Mucosa of rectum (tissue), 2 donors: ENCODE measurements around the gene VPS72.

Experiments
- H3K27ac ChIP-seq, 2 donors: one replicate each; pipeline ENCODE4 v1.7.0; 2013; ENCODE audit warnings: inconsistent platforms in 2 of 2, low read depth in 2 of 2, low read length in 2 of 2
- H3K27me3 ChIP-seq, 2 donors: one replicate each; pipeline ENCODE4 v1.7.0; 2013; ENCODE audit warnings: low read length in 2 of 2; ENCODE audit not compliant: control insufficient read depth in 2 of 2, insufficient read depth in 2 of 2
- H3K36me3 ChIP-seq, 2 donors: one replicate each; pipeline ENCODE4 v1.7.0; 2013; ENCODE audit warnings: low read length in 2 of 2; ENCODE audit not compliant: control insufficient read depth in 2 of 2, insufficient read depth in 2 of 2
- H3K4me1 ChIP-seq, 2 donors: one replicate each; pipeline ENCODE4 v1.7.0; 2013; ENCODE audit warnings: low read length in 2 of 2, mild to moderate bottlenecking in 1 of 2; ENCODE audit not compliant: control insufficient read depth in 2 of 2, insufficient read depth in 2 of 2
- H3K4me3 ChIP-seq, 2 donors: one replicate each; pipeline ENCODE4 v1.7.0; 2013; ENCODE audit warnings: low read length in 2 of 2
- H3K9ac ChIP-seq, 2 donors: one replicate each; pipeline ENCODE4 v1.7.0; 2013; ENCODE audit warnings: low read length in 2 of 2, low read depth in 1 of 2, mild to moderate bottlenecking in 1 of 2
- H3K9me3 ChIP-seq, 2 donors: one replicate each; pipeline ENCODE4 v1.7.0; 2013; ENCODE audit warnings: low read length in 2 of 2; ENCODE audit not compliant: control insufficient read depth in 2 of 2
- donor health status: healthy.
- donor health status: Normal muscosa, but diverticular disease.

Gene VPS72

GRCh38 chr1:151146072-151146411 lies 44.0 kb downstream of the VPS72 start:
- H3K4me3 ChIP-seq = peak overlapping the region; percentile 75 to 85
- H3K9me3 ChIP-seq = no peaks in the 10 kb centered on the region
- peaks cover 0 to 3% of the 10 kb centered on the region in 2 donors for H3K27me3 ChIP-seq
- peak overlapping the region; percentile 24 to 61 for H3K9ac ChIP-seq
- H3K4me1 ChIP-seq = peaks cover 10 to 12% of the 10 kb centered on the region in 2 donors
- H3K36me3 ChIP-seq = no peaks in the 10 kb centered on the region
- peak overlapping the region in 1 of 2 donors; percentile 38 for H3K27ac ChIP-seq

- Histone ChIP-seq H3K27ac (no peak overlapping the region), H3K4me1 (peaks cover 10 to 12% of the 10 kb centered on the region in 2 donors), H3K27me3 (peaks cover 0 to 3% of the 10 kb centered on the region in 2 donors), H3K36me3 (no peaks in the 10 kb centered on the region), H3K9ac (peak overlapping the region; percentile 24 to 61), H3K9me3 (no peaks in the 10 kb centered on the region), H3K4me3 (peak overlapping the region; percentile 75 to 85)
Observed at GRCh38 chr1:151145304-151146071, 44.5 kb downstream of the VPS72 start.

DNA sequence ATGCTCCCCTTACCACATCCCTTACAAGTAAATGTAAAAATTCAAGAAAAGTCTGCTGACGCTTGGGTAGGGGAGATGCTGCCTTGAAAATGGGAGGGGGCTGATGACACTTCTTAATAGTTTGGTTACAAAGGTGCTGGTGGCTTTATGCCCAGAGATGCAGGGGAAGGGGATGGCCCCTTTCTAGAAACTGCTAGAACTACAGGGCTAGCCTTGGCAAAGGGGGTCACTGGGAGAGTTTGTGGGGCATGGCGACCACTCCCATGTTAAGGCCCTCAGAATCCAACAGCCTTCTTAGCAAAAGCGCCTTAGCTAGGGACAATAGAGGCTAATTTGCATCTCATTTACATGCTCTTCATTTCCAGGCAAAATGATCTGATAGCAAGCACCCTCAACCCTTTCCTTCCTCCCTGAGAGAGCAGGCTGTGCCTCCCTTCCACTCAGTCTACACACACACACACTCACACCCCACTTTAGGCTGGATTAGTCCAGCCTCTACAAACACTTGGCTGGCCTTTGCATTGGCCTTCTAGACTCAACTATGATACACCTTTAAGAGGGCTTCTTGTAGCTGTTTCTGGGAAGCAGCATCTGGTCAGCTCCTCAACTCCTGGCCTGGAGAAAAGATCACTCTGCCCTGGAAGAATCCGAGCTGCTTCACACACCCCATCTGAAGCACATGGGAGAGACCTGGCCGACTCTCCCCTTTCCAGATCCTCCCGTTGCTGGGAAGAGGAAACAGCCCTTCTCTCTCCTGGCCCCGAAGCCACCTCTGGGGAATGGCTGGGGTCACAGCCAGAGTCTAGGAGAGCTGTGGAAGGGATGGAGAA lies 45.3 kb downstream of the VPS72 start:
- Histone ChIP-seq H3K27me3 (peaks cover 0 to 3% of the 10 kb centered on the region in 2 donors), H3K9me3 (no peaks in the 10 kb centered on the region), H3K4me3 (peak overlapping the region; percentile 48 to 75), H3K9ac (peak overlapping the region in 1 of 2 donors; percentile 12), H3K36me3 (no peaks in the 10 kb centered on the region), H3K27ac (no peak overlapping the region), H3K4me1 (peaks cover 10 to 12% of the 10 kb centered on the region in 2 donors)

DNA sequence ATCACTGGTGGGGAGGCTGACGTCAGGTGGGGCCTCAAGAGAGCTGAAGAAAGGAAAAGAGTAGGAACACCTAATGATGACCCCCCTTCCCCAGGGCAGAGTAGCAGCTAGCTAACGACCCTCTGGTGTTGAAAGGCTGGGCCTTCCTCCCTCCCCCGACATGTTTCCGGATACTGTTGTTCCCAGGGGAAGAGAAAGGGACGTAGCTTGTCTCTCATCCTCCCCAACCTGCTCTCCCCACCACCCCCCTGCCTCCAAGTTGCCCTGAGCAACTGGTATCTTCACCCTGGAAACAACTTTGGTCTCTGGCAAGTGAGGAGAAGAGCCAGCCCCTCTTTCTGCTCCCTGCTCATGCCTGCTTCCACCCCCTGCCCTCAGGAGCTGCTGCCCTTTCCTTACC lies 46.0 kb downstream of the VPS72 start:
- peaks cover 10 to 12% of the 10 kb centered on the region in 2 donors for H3K4me1 ChIP-seq
- H3K27ac ChIP-seq = no peak overlapping the region
- peaks cover 0 to 3% of the 10 kb centered on the region in 2 donors for H3K27me3 ChIP-seq

DNA sequence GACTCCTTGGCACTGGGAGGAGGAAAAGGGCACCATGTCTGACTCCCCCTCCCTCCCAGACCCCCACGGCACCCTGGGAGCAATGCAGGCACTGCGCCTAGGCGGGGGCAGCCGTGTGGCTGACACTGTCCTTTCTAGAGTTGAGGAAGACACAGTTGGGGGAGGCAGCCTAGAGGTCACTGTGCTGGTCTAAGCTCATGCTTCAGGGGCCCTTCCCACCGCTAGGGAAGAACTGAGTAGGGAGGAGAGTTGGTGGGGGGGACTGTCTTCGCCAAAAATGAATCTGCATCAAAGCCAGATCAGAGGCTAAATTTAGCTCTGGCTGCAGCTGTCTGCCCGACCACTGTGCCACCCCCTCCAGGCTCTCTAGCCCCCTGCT lies 47.0 kb downstream of the VPS72 start:
- Histone ChIP-seq H3K4me1 (peaks cover 10 to 12% of the 10 kb centered on the region in 2 donors), H3K27me3 (peaks cover 0 to 3% of the 10 kb centered on the region in 2 donors), H3K9ac (no peak overlapping the region), H3K4me3 (no peak overlapping the region), H3K9me3 (no peaks in the 10 kb centered on the region), H3K27ac (no peak overlapping the region), H3K36me3 (no peaks in the 10 kb centered on the region)

More for the DNA sequence above, 46.0 kb downstream of the VPS72 start:
- H3K9ac ChIP-seq = no peak overlapping the region
- no peak overlapping the region for H3K4me3 ChIP-seq
- no peaks in the 10 kb centered on the region for H3K36me3 ChIP-seq
- no peaks in the 10 kb centered on the region for H3K9me3 ChIP-seq

DNA sequence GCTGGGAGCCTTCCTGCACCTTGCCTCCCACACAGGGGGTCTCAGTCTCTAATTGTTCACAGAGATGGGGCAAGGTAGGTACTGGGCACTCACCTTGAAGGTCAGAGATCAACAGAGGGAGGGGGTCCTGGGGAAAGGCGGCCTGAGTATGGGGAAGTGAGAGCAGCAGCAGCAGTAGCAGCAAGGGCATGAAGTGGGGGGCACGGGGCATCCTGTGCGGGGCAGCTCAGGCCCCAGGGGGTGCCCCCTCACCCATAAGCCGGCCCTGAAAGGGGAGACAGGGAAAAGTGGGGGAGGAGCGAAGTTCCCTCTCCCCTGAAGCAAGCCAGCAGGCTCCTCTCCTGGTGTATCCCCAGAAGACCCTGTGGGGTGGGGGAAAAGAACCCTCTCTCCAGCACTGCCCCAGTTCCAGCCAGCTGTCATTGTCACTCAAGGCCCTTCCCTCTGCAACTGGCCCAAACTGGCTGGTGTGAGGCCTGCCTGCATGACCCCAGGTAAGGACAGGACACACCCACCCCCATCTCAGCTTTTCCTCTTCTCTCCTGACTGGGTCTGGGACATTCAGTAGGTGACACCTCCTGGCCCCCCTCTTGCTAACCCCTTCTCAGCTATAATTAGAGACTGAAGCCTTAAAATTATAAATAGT lies 47.5 kb downstream of the VPS72 start:
- H3K4me1 ChIP-seq = peaks cover 9 to 12% of the 10 kb centered on the region in 2 donors

DNA sequence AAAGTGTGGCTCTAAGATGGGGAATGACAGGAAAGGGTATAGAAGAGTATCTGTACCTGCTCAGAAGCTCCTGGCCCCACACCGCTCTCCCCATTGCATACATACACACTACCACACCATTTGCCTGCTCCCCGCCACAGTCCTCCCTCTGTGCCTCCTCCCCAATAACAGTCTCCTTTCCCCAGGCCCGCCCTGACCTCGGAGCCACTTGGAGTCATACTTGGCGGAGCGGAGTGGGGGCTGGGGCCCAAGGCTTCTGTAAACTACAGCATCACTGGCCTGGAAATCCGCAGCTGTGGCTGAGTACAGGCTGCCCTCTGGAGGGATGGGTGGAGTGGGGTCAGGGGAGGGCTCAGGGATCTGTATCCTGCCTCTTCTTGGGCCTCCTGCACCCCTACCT lies 52.2 kb downstream of the VPS72 start:
- Histone ChIP-seq H3K27me3 (peaks cover 2 to 5% of the 10 kb centered on the region in 2 donors), H3K4me3 (no peak overlapping the region), H3K27ac (no peak overlapping the region), H3K9me3 (no peaks in the 10 kb centered on the region), H3K36me3 (no peaks in the 10 kb centered on the region), H3K9ac (no peak overlapping the region), H3K4me1 (no peaks in the 10 kb centered on the region)

More for the DNA sequence above, 47.5 kb downstream of the VPS72 start:
- Histone ChIP-seq H3K9ac (no peak overlapping the region), H3K27ac (no peak overlapping the region), H3K4me3 (no peak overlapping the region), H3K36me3 (no peaks in the 10 kb centered on the region), H3K27me3 (peaks cover 0 to 3% of the 10 kb centered on the region in 2 donors), H3K9me3 (no peaks in the 10 kb centered on the region)

- Histone ChIP-seq H3K9me3 (no peaks in the 10 kb centered on the region), H3K36me3 (no peaks in the 10 kb centered on the region), H3K27me3 (peaks cover 2 to 20% of the 10 kb centered on the region in 2 donors), H3K4me3 (no peak overlapping the region), H3K27ac (no peak overlapping the region), H3K9ac (no peak overlapping the region), H3K4me1 (peaks cover 10 to 14% of the 10 kb centered on the region in 2 donors)
Observed at GRCh38 chr1:151135433-151136385, 54.3 kb downstream of the VPS72 start.

GRCh38 chr1:151134991-151135390 lies 55.0 kb downstream of the VPS72 start:
- Histone ChIP-seq H3K9me3 (no peaks in the 10 kb centered on the region), H3K27me3 (peaks cover 2 to 23% of the 10 kb centered on the region in 2 donors), H3K4me3 (no peak overlapping the region), H3K36me3 (no peaks in the 10 kb centered on the region), H3K9ac (no peak overlapping the region), H3K27ac (no peak overlapping the region), H3K4me1 (peaks cover 10 to 14% of the 10 kb centered on the region in 2 donors)
